GM19455 (cell line): ENCODE measurements around the gene TPP2.

Experiments used
- ATAC-seq: cut with Tn5 transposase; IDR thresholded peaks from one replicate; pipeline ENCODE4 v1.9.1; 2021; ENCODE audit not compliant: unreplicated experiment

TPP2 gene

GRCh38 chr13:102718746-102719145, 122.0 kb downstream of the TPP2 start:
- ATAC-seq: no peak

GRCh38 chr13:102721800-102722231, 125.0 kb downstream of the TPP2 start:
- ATAC-seq: no peak

- ATAC-seq: no peak
Observed at GRCh38 chr13:102724923-102725322, 128.1 kb downstream of the TPP2 start.

GRCh38 chr13:102726430-102726829, 129.6 kb downstream of the TPP2 start:
- no peak for ATAC-seq
